H1 (cell line): ENCODE results near the gene SH3RF3.

Experiments
- POLR2A ChIP-seq, 2 experiments: IDR thresholded peaks; 1 replicate in 1 of 2; 2 replicates in 1 of 2; pipeline ENCODE4 v1.6.1; 2011; ENCODE audit warnings: low read depth in 2 of 2, low read length in 2 of 2, mild to moderate bottlenecking in 2 of 2; ENCODE audit errors: control extremely low read depth in 1 of 2
- POLR2AphosphoS5 ChIP-seq: IDR thresholded peaks from 2 replicates; pipeline ENCODE4 v1.6.1; 2011; ENCODE audit warnings: low read depth, low read length
- POU5F1 ChIP-seq: IDR thresholded peaks from 2 replicates; pipeline ENCODE4 v1.6.1; 2011; ENCODE audit warnings: low read depth, mild to moderate bottlenecking, low read length, moderate library complexity
- YY1 ChIP-seq: IDR thresholded peaks from 2 replicates; pipeline ENCODE4 v1.6.1; 2011; ENCODE audit warnings: low read depth, mild to moderate bottlenecking, low read length
- TF ChIP-seq, protein P1 (sequence below), 3 experiments: IDR thresholded peaks; 1 replicate in 2 of 3; 2 replicates in 1 of 3; pipeline versions ENCODE4 v1.5.1 to v1.6.1; 2011; ENCODE audit warnings: low read length in 3 of 3, mild to moderate bottlenecking in 3 of 3, inconsistent platforms in 2 of 3, low read depth in 1 of 3, moderate library complexity in 1 of 3; ENCODE audit not compliant: insufficient read depth in 1 of 3; ENCODE audit errors: control extremely low read depth in 1 of 3
- TF ChIP-seq, protein P2 (sequence below): IDR thresholded peaks from 2 replicates; pipeline ENCODE4 v1.6.1; 2012; ENCODE audit warnings: inconsistent platforms

DNA sequence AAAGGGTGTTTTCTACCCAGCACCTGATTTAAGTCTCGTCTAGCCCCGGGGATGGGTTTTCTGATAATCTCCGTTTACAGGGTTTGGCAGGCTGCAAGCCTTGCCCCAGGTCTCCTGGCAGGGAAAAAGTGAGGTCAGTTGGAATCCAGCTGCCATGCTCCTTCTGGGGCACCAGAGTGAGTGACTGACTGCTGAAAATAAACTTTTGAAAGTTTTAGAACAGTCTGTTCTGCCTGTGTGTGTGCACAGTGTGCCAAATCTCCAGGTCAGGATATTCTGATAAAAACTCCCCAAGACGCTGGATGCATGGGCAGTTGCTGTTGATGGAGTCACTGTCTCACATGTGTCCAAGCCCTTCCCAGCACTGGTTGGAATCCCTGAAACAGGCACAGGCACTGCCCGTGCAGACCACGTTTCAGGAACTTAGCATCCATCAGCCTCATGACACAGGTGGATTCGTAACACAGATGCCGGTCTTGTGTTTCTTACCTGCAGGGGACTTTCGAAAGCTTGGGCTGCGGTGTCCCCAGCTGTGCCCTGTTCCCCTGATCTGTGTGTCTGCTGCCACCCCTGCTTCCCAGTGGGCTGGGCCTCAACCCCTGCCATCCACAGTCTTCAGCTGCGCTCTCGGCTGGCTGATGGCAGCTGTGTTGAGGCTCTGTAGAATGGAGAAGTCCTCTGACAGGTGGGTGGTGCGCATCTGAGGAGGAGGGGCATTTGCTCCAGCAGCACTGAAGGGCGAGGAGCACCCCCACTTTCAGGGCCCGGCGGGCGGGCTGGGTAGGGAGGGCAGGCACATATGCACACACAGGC lies 65.0 kb downstream of the SH3RF3 start:
- TF ChIP-seq YY1, result no peak
- TF ChIP-seq, protein P1, sequence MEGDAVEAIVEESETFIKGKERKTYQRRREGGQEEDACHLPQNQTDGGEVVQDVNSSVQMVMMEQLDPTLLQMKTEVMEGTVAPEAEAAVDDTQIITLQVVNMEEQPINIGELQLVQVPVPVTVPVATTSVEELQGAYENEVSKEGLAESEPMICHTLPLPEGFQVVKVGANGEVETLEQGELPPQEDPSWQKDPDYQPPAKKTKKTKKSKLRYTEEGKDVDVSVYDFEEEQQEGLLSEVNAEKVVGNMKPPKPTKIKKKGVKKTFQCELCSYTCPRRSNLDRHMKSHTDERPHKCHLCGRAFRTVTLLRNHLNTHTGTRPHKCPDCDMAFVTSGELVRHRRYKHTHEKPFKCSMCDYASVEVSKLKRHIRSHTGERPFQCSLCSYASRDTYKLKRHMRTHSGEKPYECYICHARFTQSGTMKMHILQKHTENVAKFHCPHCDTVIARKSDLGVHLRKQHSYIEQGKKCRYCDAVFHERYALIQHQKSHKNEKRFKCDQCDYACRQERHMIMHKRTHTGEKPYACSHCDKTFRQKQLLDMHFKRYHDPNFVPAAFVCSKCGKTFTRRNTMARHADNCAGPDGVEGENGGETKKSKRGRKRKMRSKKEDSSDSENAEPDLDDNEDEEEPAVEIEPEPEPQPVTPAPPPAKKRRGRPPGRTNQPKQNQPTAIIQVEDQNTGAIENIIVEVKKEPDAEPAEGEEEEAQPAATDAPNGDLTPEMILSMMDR (IDR thresholded peaks at IDR 0.05; ENCODE audit: control extremely low read depth in 1 of 3, insufficient read depth in 1 of 3, low read depth in 1 of 3, low read length in 3 of 3), result no peak
- TF ChIP-seq, protein P2, sequence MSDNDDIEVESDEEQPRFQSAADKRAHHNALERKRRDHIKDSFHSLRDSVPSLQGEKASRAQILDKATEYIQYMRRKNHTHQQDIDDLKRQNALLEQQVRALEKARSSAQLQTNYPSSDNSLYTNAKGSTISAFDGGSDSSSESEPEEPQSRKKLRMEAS, result no peak
- no peak for TF ChIP-seq POLR2AphosphoS5
- no peak for TF ChIP-seq POLR2A (IDR thresholded peaks at IDR 0.05; ENCODE audit: control extremely low read depth in 1 of 2, low read depth in 2 of 2, low read length in 2 of 2)
- no peak for TF ChIP-seq POU5F1
